ENCODE measurements around the gene CRIP2.

CRIP2 gene

DNA sequence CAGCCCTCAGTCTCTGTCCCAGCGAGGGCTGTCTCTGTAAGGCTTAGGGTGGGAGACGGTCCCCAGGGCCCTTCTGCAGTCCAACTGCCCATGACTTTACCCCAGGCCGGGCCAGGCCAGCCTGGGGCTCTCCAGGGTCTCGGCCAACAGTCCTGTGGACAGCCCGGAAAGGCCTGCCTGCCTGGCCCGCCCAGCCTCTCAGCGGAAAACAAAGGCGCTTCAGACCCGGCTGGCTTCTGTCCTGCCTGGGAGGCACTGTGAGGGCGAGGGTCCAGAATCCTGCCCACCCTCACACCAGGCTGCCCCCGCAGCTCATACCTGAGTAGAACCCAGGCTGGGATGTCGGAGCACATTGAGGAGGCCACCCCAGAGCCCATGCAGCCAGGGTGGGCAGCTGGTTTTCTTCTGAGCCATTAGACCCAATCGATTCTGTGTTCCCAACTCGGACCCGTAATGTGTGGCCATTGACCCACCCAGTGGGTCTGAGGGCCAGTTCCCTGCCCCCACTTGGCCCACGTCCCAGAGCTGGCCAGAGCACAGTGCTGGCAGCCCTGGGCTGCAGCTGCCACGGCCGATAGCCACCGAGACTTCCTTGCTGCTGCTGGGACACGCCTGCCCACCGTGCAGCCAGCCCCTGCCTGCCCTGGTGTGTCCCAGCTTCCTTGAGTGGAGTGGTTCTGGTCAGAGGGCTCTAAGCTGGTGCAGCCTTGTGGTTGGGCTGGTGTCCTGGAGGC is 1.6 kb downstream of the CRIP2 start:
- TF ChIP-seq EZH2 (IDR thresholded peaks at IDR 0.05; ENCODE audit: borderline replicate concordance, low read length) = no peak
- TF ChIP-seq, protein P1, sequence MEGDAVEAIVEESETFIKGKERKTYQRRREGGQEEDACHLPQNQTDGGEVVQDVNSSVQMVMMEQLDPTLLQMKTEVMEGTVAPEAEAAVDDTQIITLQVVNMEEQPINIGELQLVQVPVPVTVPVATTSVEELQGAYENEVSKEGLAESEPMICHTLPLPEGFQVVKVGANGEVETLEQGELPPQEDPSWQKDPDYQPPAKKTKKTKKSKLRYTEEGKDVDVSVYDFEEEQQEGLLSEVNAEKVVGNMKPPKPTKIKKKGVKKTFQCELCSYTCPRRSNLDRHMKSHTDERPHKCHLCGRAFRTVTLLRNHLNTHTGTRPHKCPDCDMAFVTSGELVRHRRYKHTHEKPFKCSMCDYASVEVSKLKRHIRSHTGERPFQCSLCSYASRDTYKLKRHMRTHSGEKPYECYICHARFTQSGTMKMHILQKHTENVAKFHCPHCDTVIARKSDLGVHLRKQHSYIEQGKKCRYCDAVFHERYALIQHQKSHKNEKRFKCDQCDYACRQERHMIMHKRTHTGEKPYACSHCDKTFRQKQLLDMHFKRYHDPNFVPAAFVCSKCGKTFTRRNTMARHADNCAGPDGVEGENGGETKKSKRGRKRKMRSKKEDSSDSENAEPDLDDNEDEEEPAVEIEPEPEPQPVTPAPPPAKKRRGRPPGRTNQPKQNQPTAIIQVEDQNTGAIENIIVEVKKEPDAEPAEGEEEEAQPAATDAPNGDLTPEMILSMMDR (IDR thresholded peaks at IDR 0.05; ENCODE audit: low read length) = no peak
- H3F3A ChIP-seq (ENCODE audit: insufficient read depth, low read length) = no peaks in the 10 kb centered on the region
- no peaks in the 10 kb centered on the region for H3K9me3 ChIP-seq (ENCODE audit: low read length)
- H3K9ac ChIP-seq (ENCODE audit: low read length) = no peak overlapping the region
- H3K4me3 ChIP-seq (ENCODE audit: low read depth, low read length, poor library complexity, severe bottlenecking) = no peak overlapping the region
- peaks cover 11% of the 10 kb centered on the region for H3K4me1 ChIP-seq (ENCODE audit: insufficient read depth, low read length, severe bottlenecking)
- no peak overlapping the region for H2AFZ ChIP-seq (ENCODE audit: low read length)
- no peaks in the 10 kb centered on the region for H4K20me1 ChIP-seq (ENCODE audit: insufficient read depth, low read length)
- no peak overlapping the region for H3K27ac ChIP-seq (ENCODE audit: low read depth, low read length, poor library complexity, severe bottlenecking)
- no peaks in the 10 kb centered on the region for H3K9me2 ChIP-seq (ENCODE audit: low read depth, low read length)
- no peak overlapping the region for H3K4me2 ChIP-seq (ENCODE audit: low read length)
- H3K36me3 ChIP-seq (ENCODE audit: insufficient read depth, low read length) = no peaks in the 10 kb centered on the region
- peaks cover 32% of the 10 kb centered on the region; the same call in 1 of the 2 replicates for H3K27me3 ChIP-seq (ENCODE audit: insufficient read depth, low read length)
- H3K79me2 ChIP-seq (ENCODE audit: insufficient read depth, low read length) = no peaks in the 10 kb centered on the region

- H3K4me1 ChIP-seq (ENCODE audit: insufficient read depth, low read length, severe bottlenecking) = peaks cover 18% of the 10 kb centered on the region
- H2AFZ ChIP-seq (ENCODE audit: low read length) = no peak overlapping the region
- no peaks in the 10 kb centered on the region for H3K9me3 ChIP-seq (ENCODE audit: low read length)
- H3K4me3 ChIP-seq (ENCODE audit: low read depth, low read length, poor library complexity, severe bottlenecking) = no peak overlapping the region
- H3K4me2 ChIP-seq (ENCODE audit: low read length) = no peak overlapping the region
- TF ChIP-seq, protein P1 (IDR thresholded peaks at IDR 0.05; ENCODE audit: low read length) = no peak
- no peaks in the 10 kb centered on the region for H3K79me2 ChIP-seq (ENCODE audit: insufficient read depth, low read length)
- no peak overlapping the region for H3K9ac ChIP-seq (ENCODE audit: low read length)
- no peaks in the 10 kb centered on the region for H4K20me1 ChIP-seq (ENCODE audit: insufficient read depth, low read length)
- peaks cover 32% of the 10 kb centered on the region; the same call in 1 of the 2 replicates for H3K27me3 ChIP-seq (ENCODE audit: insufficient read depth, low read length)
- no peak overlapping the region for H3K27ac ChIP-seq (ENCODE audit: low read depth, low read length, poor library complexity, severe bottlenecking)
- H3F3A ChIP-seq (ENCODE audit: insufficient read depth, low read length) = no peaks in the 10 kb centered on the region
- no peaks in the 10 kb centered on the region for H3K9me2 ChIP-seq (ENCODE audit: low read depth, low read length)
- no peaks in the 10 kb centered on the region for H3K36me3 ChIP-seq (ENCODE audit: insufficient read depth, low read length)
Observed at GRCh38 chr14:105476831-105477659, 2.4 kb downstream of the CRIP2 start.

DNA sequence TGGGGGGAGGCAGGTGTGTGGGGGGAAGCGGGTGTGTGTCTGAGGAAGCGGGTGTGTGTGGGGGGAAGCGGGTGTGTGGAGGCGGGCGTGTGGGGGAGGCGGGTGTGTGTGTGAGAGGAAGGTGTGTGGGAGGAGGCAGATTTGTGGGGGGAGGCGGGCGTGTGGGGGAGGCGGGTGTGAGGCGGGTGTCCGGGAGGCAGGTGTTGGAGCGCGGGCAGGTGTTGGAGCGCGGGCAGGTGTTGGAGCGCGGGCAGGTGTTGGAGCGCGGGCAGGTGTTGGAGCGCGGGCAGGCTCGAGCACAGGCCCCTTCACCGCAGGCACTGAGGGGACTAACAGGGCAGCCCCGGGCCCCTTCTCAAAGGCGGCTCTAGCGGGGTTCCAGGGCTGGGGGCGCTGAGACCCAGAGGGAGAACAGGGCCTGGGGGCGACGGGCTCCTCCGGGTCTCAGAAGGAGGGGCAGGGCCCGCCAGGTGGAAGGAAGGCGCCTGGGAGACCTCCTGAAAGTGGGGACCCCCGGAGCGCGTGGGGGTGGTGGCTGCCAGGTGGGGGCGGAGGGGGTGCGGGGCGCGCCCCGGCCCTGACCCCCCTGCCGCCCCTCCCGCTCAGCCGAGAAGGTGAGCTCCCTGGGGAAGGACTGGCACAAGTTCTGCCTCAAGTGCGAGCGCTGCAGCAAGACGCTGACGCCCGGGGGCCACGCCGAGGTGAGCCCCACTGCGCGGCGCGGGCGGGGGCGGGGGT is 3.2 kb downstream of the CRIP2 start:
- Histone ChIP-seq H2AFZ (ENCODE audit: low read length) (no peak overlapping the region), H3K9me3 (ENCODE audit: low read length) (no peaks in the 10 kb centered on the region), H3K27ac (ENCODE audit: low read depth, low read length, poor library complexity, severe bottlenecking) (no peak overlapping the region), H3K4me2 (ENCODE audit: low read length) (no peak overlapping the region), H3K4me1 (ENCODE audit: insufficient read depth, low read length, severe bottlenecking) (peaks cover 25% of the 10 kb centered on the region), H3K4me3 (ENCODE audit: low read depth, low read length, poor library complexity, severe bottlenecking) (no peak overlapping the region), H3K36me3 (ENCODE audit: insufficient read depth, low read length) (no peaks in the 10 kb centered on the region), H3K9ac (ENCODE audit: low read length) (no peak overlapping the region), H3F3A (ENCODE audit: insufficient read depth, low read length) (no peaks in the 10 kb centered on the region), H4K20me1 (ENCODE audit: insufficient read depth, low read length) (no peaks in the 10 kb centered on the region), H3K9me2 (ENCODE audit: low read depth, low read length) (no peaks in the 10 kb centered on the region), H3K27me3 (ENCODE audit: insufficient read depth, low read length) (peaks cover 32% of the 10 kb centered on the region; the same call in 1 of the 2 replicates), H3K79me2 (ENCODE audit: insufficient read depth, low read length) (no peaks in the 10 kb centered on the region)
- TF ChIP-seq EZH2 (IDR thresholded peaks at IDR 0.05; ENCODE audit: borderline replicate concordance, low read length) = no peak; the same call in 1 of the 2 replicates
- TF ChIP-seq, protein P1 (IDR thresholded peaks at IDR 0.05; ENCODE audit: low read length) = no peak
